AG04449 (cell line): ENCODE results near the gene MIOX.

Experiments used
- CTCF ChIA-PET: fragments of 350-600 bp; formaldehyde crosslinking; extraction: SDS; loops from one replicate; lab custom pipeline; 2021; ENCODE audit warnings: antibody characterized with exemption; lab: Yijun Ruan, JAX
- POLR2A ChIA-PET: fragments of 400-600, 350-600 bp; formaldehyde crosslinking; extraction: SDS; loops from one replicate; lab custom pipeline; 2020; ENCODE audit warnings: antibody characterized with exemption, inconsistent platforms; lab: Yijun Ruan, JAX
- DNase-seq: peaks from one replicate; pipeline ENCODE4 v3.0.0-alpha.2; 2010; ENCODE audit warnings: low read depth, low spot score
- H3K4me3 ChIP-seq: 2 replicates; pipeline ENCODE4 v1.5.1; 2011; ENCODE audit warnings: low read depth, mild to moderate bottlenecking, control low read depth, low read length
- TF ChIP-seq, protein P1 (sequence below): IDR thresholded peaks from one replicate; pipeline ENCODE4 v1.5.1; 2011; ENCODE audit warnings: mild to moderate bottlenecking, moderate library complexity, low read length, control low read depth, inconsistent platforms; ENCODE audit not compliant: insufficient read depth; ENCODE audit errors: missing control alignments

The MIOX gene

DNA sequence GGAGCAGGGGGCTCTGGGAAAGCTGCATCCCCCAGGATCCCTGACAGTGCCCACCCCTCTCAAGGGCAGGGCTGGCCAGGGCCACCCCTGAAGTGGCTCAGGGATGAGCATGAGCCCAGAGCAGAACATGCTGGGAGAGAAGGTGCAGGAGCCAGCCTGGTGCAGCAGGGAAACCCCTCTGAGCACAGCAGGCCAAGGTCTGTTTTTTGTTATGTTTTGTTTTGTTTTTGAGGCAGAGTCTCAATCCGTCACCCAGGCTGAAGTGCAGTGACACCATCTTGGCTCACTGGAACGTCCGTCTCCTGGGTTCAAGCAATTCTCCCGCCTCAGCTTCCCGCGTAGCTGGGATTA, 11.0 kb upstream of the MIOX start:
- no peak overlapping the region for H3K4me3 ChIP-seq
- CTCF ChIA-PET = no interaction called here
- no peak for DNase-seq
- TF ChIP-seq, protein P1, sequence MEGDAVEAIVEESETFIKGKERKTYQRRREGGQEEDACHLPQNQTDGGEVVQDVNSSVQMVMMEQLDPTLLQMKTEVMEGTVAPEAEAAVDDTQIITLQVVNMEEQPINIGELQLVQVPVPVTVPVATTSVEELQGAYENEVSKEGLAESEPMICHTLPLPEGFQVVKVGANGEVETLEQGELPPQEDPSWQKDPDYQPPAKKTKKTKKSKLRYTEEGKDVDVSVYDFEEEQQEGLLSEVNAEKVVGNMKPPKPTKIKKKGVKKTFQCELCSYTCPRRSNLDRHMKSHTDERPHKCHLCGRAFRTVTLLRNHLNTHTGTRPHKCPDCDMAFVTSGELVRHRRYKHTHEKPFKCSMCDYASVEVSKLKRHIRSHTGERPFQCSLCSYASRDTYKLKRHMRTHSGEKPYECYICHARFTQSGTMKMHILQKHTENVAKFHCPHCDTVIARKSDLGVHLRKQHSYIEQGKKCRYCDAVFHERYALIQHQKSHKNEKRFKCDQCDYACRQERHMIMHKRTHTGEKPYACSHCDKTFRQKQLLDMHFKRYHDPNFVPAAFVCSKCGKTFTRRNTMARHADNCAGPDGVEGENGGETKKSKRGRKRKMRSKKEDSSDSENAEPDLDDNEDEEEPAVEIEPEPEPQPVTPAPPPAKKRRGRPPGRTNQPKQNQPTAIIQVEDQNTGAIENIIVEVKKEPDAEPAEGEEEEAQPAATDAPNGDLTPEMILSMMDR = no peak
- POLR2A ChIA-PET = no interaction called here

DNA sequence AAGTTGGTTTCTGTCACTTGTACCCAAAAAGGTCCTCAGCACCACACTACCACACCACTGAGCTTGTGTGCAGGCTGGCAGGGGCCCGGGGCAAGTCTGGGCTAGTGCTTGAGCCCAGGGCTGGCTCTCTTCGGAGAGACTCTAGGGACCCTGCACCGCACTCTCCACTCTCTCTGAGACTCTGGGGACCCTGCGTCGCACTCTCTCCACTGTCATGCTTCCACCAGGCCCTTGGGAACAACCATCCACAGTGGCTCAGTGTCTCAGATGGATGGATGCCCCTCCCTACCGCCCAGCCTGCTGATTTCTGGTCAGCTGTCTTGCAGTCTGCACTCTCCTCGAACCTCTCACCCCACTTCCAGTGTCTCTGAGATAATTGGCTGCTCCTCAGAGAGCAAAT, 9.8 kb upstream of the MIOX start:
- CTCF ChIA-PET = interaction anchor here (1.1 to 2.0 kb wide), 2 partner anchors 21 to 49 kb away, joined by 3 to 8 read pairs; partner anchors contain the start of gene SCO2
- POLR2A ChIA-PET = no interaction called here
- TF ChIP-seq, protein P1 = no peak
- H3K4me3 ChIP-seq = no peak overlapping the region
- no peak for DNase-seq

DNA sequence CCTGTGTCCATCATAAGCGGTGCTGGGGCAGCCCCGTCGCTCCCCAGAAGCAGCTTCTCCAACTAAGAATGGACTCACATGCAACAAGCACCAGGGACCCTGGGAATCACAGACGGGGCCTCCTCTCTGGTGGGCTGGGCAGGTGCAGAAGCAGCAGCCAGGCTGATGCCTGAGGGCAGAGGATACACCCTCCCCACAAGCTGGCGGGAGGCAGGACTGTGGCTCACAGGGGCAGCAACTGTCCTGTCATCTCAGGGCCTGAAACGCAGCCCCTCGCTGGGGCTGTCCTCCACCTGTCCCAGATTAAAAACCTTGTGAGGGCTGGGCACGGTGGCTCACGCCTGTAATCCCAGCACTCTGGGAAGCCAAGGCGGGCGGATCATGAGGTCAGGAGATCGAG, 8.7 kb upstream of the MIOX start:
- TF ChIP-seq, protein P1 = no peak
- CTCF ChIA-PET = interaction anchor here (2.0 kb wide), 1 partner anchor 48 kb away, joined by 8 read pairs; the partner anchor contains the start of gene SCO2
- POLR2A ChIA-PET = interaction anchor here (0.5 kb wide), 1 partner anchor 147 kb away, joined by 4 read pairs; no protein-coding TSS in a partner anchor

DNA sequence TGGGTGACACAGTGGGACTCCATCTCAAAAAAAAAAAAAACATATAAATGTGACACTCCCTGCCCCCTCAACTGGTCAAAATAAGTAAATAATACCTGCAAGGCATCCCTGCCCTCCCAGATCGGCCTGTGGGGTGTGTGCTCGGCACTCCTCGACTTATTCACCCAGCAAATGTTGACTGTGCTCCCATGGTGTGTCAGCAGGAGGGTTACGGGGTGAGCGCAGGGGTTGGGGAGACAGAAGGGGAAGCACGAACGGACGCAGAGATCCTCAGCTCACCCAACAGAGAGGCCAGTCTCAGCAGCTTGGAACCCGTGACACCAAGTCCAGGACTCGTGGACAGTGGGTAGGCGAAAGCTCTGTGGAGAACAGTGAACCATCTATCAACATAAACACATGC, 6.9 kb upstream of the MIOX start:
- H3K4me3 ChIP-seq = no peak overlapping the region
- CTCF ChIA-PET = interaction anchor here (0.6 to 2.1 kb wide), 2 partner anchors 18 to 46 kb away, joined by 3 to 9 read pairs; no protein-coding TSS in a partner anchor
- DNase-seq = no peak
- POLR2A ChIA-PET = no interaction called here
- TF ChIP-seq, protein P1 = no peak

More for the DNA sequence above, 8.7 kb upstream of the MIOX start:
- no peak for DNase-seq
- H3K4me3 ChIP-seq = no peak overlapping the region

DNA sequence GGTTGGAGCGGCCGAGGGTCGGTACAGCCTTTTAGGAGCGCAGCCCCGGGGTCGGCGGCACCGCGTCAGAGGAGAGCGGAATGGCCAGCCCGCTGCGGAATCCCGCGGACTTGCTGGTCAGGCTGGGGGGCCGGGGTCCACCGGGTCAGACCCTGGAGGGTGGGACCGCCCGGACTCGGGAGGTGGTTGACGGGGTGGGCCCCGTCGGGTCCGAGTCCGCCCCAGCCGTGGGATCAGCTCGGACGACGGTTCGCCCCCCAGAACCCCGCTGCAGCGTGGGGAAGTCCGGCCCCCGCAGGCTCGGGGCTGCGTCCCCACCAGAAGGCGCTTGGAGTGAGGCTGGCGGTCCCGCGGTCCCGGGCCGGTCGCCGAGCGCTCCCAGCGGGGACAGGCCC, 5.6 kb upstream of the MIOX start:
- CTCF ChIA-PET = interaction anchor here (1.2 to 2.1 kb wide), 2 partner anchors 13 to 16 kb away, joined by 4 to 9 read pairs; no protein-coding TSS in a partner anchor
- peak overlapping the region; percentile 70 for H3K4me3 ChIP-seq
- POLR2A ChIA-PET = no interaction called here

DNA sequence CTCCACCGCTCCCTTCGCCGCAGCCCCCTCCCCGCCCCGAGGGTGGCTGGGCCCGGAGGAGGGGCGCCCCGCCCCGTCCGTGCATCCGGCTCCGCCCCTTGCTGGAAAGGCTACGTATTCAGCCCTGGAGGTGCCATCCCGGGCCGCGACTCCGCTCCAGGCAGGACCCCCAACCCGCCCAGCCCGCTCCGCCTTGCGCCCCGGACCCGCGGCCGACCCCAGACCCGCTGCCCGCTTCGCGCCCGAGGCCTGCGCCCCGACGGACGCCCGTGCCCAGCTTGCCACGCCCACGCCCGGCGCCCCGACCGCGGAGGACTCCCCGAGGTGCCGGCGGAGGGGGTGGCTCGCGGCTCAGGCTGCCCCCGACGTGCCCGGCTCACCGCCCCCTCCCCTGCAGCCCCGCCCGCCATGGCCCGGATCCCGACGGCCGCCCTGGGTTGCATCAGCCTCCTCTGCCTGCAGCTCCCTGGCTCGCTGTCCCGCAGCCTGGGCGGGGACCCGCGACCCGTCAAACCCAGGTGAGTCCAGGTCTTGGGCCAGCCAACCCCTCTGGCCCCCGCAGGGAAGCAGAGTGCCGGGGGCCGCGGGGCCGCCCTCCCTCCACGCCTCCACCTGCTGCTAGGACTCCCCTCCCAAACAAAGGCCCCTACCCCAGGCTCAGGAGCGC, 5.1 kb upstream of the MIOX start, which contains the start of gene ADM2:
ADM2 (plus strand) TSS at position 104 of the 667 bp plus-strand sequence; CDS start at position 409, 305 bp downstream.
- peak within 1 kb of the TSS; percentile 70 for H3K4me3 ChIP-seq
- ChIA-PET POLR2A (no interaction called here), CTCF (interaction anchor here (1.2 kb wide), 1 partner anchor 13 kb away, joined by 4 read pairs; no protein-coding TSS in a partner anchor)
- TF ChIP-seq, protein P1 = no peak
- no peak for DNase-seq

More for the DNA sequence above, 5.6 kb upstream of the MIOX start:
- TF ChIP-seq, protein P1 = no peak
- no peak for DNase-seq
